ENCODE measurements around the gene AMFR.

DNA sequence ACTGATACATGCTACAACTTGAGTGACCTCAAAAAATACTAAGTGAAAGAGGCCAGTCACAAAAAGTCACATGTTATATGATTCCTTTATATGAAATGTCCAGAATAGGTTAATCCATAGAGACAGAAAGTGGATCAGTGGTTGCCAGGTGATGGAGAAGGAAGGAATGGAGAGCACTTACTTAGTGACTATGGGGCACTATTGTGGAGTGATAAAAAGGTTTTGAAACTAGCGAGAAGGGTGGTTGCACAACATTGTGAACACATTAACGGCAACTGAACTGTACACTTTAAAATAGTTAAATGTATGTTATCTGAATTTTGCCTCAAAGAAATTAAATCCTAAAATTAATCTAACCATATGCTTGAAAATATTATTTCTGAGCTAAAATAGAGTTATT is 25.9 kb downstream of the AMFR start:
- no peak for TF ChIP-seq SP2 (tag by site-specific recombination; IDR thresholded peaks at IDR 0.05)
- TF ChIP-seq, protein P1, sequence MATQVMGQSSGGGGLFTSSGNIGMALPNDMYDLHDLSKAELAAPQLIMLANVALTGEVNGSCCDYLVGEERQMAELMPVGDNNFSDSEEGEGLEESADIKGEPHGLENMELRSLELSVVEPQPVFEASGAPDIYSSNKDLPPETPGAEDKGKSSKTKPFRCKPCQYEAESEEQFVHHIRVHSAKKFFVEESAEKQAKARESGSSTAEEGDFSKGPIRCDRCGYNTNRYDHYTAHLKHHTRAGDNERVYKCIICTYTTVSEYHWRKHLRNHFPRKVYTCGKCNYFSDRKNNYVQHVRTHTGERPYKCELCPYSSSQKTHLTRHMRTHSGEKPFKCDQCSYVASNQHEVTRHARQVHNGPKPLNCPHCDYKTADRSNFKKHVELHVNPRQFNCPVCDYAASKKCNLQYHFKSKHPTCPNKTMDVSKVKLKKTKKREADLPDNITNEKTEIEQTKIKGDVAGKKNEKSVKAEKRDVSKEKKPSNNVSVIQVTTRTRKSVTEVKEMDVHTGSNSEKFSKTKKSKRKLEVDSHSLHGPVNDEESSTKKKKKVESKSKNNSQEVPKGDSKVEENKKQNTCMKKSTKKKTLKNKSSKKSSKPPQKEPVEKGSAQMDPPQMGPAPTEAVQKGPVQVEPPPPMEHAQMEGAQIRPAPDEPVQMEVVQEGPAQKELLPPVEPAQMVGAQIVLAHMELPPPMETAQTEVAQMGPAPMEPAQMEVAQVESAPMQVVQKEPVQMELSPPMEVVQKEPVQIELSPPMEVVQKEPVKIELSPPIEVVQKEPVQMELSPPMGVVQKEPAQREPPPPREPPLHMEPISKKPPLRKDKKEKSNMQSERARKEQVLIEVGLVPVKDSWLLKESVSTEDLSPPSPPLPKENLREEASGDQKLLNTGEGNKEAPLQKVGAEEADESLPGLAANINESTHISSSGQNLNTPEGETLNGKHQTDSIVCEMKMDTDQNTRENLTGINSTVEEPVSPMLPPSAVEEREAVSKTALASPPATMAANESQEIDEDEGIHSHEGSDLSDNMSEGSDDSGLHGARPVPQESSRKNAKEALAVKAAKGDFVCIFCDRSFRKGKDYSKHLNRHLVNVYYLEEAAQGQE (tag by site-specific recombination; IDR thresholded peaks at IDR 0.05), result no peak
- TF ChIP-seq, protein P2, sequence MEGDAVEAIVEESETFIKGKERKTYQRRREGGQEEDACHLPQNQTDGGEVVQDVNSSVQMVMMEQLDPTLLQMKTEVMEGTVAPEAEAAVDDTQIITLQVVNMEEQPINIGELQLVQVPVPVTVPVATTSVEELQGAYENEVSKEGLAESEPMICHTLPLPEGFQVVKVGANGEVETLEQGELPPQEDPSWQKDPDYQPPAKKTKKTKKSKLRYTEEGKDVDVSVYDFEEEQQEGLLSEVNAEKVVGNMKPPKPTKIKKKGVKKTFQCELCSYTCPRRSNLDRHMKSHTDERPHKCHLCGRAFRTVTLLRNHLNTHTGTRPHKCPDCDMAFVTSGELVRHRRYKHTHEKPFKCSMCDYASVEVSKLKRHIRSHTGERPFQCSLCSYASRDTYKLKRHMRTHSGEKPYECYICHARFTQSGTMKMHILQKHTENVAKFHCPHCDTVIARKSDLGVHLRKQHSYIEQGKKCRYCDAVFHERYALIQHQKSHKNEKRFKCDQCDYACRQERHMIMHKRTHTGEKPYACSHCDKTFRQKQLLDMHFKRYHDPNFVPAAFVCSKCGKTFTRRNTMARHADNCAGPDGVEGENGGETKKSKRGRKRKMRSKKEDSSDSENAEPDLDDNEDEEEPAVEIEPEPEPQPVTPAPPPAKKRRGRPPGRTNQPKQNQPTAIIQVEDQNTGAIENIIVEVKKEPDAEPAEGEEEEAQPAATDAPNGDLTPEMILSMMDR (tag by site-specific recombination; IDR thresholded peaks at IDR 0.05), result no peak
- no peak for TF ChIP-seq ZNF596 (tag by site-specific recombination; IDR thresholded peaks at IDR 0.05)
- TF ChIP-seq ZNF274 (IDR thresholded peaks at IDR 0.05; ENCODE audit: low read length), result no peak
- TF ChIP-seq ZNF274 (tag by site-specific recombination; IDR thresholded peaks at IDR 0.05; ENCODE audit: borderline replicate concordance), result no peak
- TF ChIP-seq ZNF654 (tag by site-specific recombination; IDR thresholded peaks at IDR 0.05; ENCODE audit: low read depth), result no peak
- TF ChIP-seq, protein P3, sequence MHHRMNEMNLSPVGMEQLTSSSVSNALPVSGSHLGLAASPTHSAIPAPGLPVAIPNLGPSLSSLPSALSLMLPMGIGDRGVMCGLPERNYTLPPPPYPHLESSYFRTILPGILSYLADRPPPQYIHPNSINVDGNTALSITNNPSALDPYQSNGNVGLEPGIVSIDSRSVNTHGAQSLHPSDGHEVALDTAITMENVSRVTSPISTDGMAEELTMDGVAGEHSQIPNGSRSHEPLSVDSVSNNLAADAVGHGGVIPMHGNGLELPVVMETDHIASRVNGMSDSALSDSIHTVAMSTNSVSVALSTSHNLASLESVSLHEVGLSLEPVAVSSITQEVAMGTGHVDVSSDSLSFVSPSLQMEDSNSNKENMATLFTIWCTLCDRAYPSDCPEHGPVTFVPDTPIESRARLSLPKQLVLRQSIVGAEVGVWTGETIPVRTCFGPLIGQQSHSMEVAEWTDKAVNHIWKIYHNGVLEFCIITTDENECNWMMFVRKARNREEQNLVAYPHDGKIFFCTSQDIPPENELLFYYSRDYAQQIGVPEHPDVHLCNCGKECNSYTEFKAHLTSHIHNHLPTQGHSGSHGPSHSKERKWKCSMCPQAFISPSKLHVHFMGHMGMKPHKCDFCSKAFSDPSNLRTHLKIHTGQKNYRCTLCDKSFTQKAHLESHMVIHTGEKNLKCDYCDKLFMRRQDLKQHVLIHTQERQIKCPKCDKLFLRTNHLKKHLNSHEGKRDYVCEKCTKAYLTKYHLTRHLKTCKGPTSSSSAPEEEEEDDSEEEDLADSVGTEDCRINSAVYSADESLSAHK (tag by site-specific recombination; IDR thresholded peaks at IDR 0.05), result no peak
- no peak for TF ChIP-seq ZNF16 (tag by site-specific recombination; IDR thresholded peaks at IDR 0.05; ENCODE audit: low read depth)
